Activated CD4-positive, alpha-beta T cell treated with anti-CD3 and anti-CD28 coated beads, Interleukin-2, amount 50 U/mL, for 24 hours (primary cell): ENCODE measurements around the gene KREMEN1.
"Not testable (repeated sequence)": the region's sequence is repeated elsewhere in the genome, so short reads cannot be mapped to it uniquely, and the experiment has no call there.

Source experiments
- DNase-seq, 2 donors: peaks; one replicate each; pipeline ENCODE4 v3.0.0-alpha.2; 2020; ENCODE audit warnings: low read depth in 1 of 2, low spot score in 1 of 2

Gene KREMEN1

DNA sequence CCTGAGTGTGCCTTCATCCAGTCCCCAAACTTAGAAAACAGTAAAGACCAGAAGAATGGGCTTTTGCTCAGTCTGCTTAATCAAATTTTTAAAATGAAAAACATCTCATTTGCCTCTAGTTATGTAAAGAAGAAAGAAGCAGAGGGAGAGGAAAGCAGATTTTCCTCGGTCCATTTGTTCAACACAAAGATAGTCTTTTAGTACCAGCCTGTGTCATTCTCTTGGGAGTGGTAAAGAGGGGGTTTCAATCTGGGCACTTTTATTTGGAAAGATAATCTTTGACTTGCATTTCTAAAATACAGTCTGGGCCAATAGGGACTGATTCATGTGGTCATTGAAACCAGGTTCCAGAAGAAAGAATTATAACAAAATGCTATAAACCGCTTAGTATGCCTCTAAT is 29.5 kb downstream of the KREMEN1 start:
- DNase-seq: no peak

DNA sequence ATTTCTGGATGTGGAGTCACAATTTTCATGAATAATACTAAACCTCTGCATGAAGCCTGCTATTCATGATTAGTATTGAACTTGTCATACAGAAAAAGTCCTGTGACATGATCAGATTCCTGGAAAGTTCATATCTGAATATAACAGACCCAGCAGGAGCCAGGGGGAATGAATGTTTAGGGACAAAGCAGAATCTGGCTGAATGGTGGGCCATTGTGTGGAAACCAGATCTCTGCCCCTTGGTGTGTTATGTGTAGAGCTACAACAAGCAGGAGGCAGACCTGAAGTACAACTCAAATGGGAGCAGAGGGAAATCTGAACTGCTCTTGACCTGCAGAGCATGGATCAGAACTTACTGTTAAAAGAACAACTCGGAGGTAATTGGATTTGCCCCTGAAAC is 30.3 kb downstream of the KREMEN1 start:
- no peak for DNase-seq

DNA sequence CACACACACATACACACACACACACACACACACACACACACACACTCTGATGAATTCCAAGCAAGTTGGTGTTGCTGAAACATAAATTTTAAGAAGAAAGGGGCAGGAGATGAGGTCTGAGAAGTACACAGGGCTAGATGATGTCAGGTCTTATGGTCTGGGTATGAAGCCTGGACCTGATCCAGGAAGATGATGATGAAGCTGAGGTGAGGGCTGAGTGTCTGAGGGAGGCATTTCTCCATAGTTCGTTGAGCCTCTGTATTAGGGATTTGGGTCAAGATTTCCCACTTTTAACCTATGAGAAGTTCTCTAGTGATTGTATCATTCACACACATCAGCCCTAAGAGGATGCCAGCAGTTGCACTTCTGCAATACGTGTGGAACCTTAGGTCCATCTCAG is 32.6 kb downstream of the KREMEN1 start:
- no peak for DNase-seq

DNA sequence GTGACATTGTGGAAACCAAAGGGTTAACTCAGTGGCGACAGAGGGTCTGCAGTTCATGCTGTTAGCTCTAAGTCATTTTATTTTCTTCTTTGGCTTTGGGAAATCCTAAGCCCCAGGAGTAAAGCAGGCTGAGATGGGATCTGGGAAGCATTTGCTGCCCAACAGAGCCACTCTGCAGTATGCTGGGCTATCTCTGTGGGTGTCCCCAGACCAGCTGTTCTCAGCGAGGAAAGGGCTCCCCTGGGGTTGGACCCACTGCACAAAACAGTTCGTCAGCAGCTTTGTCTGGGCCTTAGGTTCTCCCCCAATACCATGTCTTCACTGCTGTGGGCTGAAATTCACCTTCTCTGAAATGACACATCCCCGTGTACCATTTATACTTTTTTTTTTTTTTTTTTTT is 34.0 kb downstream of the KREMEN1 start:
- no peak for DNase-seq

DNA sequence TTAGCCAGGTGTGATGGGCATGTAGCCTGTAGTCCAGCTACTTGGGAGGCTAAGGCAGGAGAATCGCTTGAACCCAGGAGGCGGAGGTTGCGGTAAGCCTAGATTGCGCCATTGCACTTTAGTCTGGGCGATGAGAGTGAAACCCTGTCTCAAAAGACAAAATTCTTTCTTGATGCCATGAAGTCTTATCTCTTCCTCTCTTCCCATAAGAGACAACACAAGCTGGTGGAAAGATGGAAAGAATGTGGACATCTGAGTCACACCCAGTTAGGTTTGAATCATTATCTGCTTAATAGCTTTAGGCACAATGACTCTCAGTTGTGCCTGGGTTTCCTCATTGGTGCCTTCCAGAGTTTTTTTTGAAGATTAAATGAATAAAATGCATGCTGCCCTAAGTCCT is 35.3 kb downstream of the KREMEN1 start:
- no peak for DNase-seq

DNA sequence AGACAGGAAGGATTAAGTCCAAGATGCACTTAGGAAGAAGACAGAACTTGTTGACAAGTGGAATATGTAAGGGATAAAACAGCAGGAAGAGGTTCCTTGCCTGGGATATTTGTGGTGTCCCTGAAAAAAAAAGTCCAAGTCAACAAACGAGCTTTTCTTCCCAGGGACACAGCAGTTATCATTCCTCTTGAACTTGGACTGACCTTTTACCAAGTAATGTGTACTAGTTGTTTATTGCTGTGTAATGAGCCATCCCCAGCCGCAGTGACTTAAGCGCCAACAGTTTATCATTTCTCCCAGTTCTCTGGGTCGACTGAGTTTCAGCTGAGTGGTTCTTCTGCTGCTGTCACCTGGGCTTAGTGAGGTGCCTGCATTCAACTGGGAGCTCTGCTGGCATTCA is 37.0 kb downstream of the KREMEN1 start:
- no peak for DNase-seq

DNA sequence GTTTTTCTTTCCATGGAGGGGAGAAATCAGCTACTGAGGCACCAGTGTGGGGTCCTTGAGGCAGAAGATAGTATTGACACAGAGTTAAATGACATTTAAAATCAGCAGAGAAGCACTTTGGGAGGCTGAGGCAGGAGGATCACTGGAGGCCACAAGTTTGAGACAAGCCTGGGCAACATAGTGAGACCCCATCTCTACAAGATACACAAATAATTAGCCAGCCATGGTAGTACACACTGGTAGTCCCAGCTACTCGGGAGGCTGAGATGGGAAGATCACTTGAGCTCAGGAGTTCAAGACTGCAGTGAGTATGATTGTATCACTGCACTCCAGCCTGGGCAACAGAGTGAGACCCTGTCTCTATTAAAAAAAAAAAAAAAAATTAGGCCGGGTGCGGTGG is 38.1 kb downstream of the KREMEN1 start:
- no peak for DNase-seq

DNA sequence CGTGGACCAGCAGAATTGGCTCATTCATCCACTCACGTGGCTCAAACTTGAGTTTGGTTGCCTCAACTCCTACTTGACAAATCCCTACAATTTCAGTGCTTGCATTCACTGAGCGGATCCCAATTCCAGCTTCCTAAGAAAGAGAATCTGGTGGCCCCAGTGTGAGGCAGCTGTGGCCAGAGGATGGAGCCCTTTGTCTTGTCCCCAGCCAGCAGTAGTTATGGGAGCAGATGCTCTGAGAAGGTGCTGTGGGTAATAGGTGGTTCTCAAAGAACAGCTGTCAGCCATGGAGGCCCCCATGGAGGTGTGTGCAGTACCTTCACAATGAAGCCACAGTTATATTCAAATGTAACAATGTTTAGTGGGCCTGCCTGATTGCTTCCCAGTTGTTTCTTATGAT is 39.3 kb downstream of the KREMEN1 start:
- DNase-seq: no peak

DNA sequence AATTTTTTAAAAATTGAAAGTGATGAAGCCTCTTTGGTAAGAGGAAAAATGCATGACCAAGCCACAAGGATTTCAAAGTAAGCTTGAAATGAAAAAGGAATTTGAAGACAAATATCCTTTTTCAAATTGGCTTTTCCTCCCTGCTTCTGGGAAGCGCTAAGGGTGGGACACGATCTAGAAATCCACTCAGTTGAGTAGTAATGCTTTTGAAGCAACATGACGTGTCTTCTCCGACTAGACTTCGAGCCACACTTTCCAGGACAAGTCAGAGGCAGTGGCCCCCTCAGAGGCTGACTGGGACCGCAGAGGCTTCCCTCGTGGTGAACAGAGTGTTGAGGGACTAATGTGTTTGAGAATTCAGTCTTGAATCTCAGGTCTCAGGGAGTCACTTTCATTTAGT is 39.8 kb downstream of the KREMEN1 start:
- DNase-seq: no peak

DNA sequence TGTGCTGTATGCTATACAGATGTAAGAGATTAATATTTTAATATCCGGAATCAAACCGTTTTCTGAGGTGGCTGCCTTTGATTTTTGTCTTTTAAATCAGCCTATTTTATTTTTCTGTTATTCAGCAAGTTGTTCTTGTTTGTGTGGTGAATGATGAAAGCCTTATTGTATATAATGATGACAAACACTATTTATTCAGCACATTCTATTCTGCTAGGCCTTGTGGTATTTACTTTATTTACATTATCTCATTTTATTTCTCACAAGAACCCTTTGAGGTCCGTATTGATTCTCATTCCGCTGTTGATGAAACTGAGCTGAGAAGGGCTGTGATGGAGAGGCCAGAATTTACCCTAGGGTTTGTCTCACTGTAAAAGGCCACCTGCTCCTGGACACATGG is 40.5 kb downstream of the KREMEN1 start:
- DNase-seq: no peak

DNA sequence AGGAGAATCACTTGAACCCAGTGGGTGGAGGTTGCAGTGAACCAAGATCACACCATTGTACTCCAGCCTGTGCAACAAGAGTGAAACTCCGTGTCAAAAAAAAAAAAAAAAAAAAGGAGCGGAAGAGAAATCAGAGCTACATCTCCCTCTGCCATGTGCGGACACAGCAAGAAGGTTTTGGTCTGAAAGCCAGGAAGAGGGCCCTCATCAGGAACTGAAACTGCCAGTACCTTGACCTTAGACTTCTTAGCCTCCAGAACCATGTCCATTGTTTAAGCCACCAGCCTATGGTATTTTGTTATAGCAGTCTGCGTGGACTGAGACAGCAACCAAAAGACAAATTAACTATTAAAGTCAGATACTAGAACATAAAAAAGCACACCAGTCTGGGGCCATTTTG is 41.6 kb downstream of the KREMEN1 start:
- DNase-seq: no peak

DNA sequence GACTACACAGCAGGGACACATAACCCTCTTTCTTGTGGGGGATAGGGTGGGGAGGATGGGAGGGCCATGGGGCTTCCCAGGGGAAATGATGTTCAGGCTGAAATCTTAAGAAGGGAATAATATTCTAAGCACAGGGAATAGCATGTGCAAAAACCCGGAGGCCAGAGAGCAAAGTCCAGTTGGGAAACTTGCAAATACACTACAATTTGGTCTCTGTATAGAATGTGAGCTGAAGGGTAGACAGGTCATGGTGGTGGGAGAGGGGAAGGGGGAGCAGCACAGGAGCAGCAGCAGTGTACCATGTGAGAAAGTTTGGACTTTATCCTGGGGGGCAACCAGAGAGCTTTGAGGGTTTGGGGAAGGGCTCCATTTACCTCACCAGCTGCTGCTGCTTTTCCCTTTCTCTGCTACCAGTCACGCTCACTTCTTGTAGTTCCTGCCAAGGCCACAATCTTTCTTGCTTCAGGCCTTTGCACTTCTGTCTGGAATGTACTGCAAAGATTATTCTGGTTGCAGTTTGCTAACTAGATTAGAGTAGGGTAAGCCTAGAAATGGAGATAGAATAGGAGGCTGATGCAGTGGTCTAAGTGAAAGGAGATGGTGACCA is 43.0 kb downstream of the KREMEN1 start:
- no peak for DNase-seq

DNA sequence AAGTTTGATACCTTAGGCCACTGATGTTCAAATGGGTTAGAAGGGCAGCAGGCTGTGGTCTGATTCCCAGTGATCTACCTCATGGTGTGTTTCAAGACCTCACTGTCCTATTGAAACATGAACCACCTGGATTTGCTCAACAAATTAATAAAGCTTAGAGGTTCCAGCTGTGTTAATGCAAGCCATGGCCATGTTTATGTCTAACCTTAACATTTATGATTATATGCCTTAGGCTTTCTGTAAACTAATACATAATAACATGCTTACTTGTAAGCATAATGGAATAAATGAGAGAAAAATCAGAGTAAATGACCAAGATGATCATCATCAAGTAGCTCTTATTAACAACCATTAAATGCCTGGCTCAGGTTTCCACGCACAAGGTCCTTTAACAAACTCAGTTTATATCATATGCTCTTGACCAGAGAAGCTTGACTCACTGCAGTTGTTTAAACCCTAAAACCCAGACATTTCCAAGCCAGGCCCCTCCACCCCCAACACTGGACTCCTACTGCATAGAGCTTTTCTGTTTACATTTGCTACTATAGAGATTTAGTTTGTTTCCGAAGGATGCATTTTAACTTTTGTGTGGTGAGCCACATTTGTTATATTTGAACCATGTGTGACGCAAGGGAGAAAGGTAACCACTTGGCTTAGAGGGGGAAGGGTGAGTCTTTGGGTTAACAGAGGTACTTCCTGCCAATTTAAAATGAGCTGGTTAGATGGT is 43.7 kb downstream of the KREMEN1 start:
- DNase-seq: no peak

DNA sequence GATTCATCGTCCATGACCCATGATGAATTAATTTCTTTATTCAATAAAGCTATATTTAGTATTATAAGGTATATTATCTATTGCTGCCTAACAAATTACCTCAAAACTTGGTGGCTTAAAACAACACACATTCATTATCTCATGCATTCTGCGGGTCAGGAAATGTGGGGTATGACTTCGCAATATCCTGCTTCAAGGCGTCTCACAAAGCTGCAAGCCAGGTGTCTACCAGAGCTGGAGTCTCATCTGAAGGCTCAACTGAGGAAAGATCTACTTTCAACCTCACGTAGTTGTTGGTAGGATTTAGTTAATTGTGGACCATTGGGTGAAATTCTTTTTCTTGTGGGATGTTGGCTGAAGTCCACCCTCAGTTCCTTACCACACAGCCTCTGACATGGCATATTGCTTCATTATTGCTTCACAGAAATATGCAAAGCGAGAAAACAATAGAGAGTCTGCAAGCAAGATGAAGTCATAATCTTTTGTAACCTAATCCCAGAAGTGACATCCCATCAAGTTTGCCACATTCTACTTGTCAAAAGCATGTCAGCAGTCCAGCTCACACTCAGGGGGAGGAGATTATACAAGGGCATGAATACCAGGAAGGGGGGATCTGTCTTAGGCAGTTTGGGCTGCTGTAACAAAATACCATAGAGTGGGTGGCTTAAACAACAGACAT is 45.1 kb downstream of the KREMEN1 start:
- DNase-seq: no peak

DNA sequence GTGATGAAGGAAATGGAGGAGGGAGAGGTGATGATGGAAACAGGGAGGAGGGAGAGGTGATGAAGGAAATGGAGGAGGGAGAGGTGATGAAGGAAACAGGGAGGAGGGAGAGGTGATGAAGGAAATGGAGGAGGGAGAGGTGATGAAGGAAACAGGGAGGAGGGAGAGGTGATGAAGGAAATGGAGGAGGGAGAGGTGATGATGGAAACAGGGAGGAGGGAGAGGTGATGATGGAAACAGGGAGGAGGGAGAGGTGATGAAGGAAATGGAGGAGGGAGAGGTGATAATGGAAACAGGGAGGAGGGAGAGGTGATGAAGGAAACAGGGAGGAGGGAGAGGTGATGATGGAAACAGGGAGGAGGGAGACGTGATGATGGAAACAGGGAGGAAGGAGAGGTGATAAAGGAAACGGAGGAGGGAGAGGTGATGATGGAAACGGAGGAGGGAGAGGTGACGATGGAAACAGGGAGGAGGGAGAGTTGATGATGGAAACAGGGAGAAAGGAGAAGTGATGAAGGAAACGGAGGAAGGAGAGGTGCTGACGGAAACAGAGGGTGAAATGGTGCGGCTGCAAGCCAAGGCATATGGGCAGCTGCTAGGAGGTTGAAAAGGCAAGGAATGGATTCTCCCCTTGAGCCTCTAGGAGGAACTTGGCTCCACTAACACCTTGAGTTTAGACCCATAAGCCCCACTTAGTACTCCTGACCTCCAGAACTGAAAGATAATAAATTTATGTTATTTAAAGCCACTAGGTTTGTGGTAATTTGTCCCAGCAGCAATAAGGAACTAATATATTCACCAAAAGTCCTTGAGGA is 47.5 kb downstream of the KREMEN1 start:
- DNase-seq: not testable (repeated sequence)

DNA sequence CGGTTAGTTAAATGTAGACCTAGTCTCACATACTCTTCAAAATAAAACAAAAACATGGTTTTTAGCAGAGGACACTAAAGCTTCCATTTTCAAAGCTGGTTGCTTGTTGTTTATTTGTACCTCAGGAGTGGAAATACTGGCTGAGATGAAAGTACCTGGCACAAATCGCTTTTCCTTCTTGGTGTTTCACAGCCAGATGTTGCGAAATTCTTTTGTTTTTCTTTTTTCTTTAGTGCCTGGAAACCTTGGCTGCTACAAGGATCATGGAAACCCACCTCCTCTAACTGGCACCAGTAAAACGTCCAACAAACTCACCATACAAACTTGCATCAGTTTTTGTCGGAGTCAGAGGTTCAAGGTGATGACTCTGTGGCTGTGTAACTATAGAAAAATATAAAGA is 48.3 kb downstream of the KREMEN1 start:
- DNase-seq: no peak

DNA sequence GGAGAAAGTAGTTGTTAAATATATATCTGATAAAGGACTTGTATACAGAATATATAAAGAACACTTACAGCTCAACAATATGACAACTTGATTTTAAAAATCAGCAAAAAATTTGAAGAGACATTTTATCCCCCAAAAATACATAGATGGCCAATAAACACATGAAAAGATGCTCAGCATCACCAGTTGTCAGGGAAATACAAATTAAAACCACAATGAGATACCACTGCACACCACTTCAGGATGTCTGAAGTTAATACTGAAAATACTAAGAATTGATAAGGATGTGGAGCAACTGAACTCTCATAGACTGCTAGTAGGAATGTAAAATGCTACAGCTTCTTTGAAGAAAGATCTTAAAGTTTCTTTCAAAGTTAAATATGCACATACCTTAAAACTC is 49.2 kb downstream of the KREMEN1 start:
- no peak for DNase-seq

DNA sequence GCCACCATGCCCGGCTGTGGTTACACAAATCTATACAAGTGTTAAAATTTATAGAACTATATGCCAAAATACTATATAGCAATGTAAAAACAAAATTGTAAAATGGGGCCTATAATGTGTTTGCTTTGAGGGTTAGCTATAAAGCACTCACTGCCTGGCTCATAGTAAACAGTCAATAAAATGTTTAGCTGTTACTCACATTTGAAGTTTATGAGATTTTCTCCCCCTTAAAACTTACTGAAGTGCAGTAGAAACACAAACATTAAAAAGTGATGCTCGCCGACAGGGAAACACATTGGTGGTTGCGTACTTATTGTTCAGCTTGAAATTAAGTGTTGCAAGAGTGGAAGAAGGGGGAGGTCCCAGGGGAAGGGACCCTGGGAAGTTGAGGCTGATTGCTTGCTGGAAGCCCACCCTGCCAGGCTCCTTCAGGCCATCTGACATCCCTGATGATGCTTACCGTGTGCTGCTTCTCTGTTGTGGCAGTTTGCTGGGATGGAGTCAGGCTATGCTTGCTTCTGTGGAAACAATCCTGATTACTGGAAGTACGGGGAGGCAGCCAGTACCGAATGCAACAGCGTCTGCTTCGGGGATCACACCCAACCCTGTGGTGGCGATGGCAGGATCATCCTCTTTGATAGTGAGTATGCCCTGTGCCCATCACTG is 52.1 kb downstream of the KREMEN1 start:
- DNase-seq: no peak

DNA sequence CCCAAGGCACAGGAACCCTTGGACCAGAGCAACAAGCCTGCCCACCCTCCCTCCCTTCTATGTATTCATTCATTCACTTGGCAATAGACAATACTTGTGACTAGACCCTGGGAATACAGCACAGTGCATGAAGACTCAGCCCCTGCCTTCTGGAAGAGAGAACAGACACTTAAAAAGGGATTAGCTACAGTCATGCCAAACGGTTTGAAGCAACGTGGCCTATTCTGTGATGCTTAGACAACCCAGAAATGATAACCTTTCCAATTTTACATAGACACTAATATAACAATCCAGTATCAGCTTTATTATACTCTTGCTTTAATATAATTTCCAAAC is 52.6 kb downstream of the KREMEN1 start:
- no peak for DNase-seq

DNA sequence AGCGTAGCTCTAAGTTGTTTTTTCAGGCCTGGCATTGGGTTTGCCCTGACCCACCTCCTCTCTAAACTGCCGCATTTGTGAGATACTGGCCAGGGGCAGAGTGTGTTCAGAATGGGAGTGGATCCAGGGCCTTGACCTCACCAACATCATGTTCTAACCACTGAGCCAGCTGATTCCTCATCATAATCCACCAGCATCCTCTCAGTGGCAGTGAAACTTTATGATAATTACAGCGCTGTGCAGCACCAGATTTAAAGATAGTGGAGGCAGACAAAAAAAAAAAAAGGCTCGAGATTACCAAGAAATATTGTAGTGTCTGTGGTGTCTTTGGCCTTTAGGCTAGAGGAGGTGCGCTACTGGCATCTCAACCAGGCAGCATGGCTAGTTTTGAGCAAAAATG is 53.0 kb downstream of the KREMEN1 start:
- no peak for DNase-seq

DNA sequence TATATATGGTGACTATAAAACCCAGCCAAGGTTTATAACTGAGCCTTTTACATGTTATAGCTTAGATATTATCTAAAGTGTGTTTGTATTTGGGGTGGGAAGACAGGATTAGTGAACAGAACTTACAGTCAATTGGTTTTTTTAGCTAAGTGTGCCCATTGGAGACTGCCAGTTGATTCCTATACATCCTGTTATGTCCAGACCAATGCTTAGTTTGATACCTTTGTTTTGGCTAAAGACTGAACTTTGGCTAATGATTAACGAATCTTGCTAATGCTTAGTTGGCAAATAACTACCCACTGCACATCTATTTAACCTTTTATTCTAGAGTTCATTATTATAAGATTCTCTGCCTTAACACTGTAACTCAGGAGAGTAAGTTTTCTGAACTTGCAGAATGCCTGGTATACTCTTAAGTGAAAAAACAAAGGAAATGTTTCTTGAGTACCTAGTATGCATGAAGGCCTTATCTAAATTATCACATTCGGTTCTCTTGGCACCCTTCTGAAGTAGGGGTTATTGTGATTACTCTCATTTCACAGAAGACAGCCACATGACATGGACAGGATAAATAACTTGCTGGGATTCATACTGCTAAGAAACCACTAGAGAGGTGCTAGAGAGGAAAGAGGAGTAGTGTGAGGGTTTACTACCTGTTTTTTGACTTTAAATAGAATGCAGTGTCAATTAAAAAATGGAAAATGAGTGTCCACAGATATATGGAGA is 54.0 kb downstream of the KREMEN1 start:
- DNase-seq: no peak
